Activated gamma-delta T cell (primary cell): Measurements from ENCODE around the gene MXI1.
"Not testable (repeated sequence)": the region's sequence is repeated elsewhere in the genome, so short reads cannot be mapped to it uniquely, and the experiment has no call there.

Experiments used
- DNase-seq: peaks from one replicate; lab custom pipeline; 2025; lab: John Stamatoyannopoulos, UW

Gene MXI1

GRCh38 chr10:110181911-110182310 is 25.5 kb upstream of the MXI1 start:
- DNase-seq = no peak

DNA sequence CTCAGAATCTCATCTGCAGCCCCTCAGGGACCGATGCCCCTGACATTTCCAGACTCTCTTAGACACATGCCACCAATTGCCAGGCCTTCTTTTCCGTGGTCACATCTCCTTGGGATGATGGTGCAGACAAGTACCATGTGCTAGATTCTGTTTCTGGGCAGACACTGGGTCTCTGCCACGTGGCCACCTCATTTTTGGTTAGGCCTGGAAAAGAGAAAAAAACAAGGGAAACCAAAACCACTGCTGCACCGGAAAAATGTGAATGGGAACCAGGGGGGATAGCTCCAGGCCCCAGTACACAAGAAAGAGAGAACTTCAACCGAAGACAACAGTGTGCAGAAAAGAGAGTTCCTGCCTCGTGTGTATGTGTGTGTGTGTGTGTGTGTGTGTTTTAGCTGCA is 23.0 kb upstream of the MXI1 start:
- no peak for DNase-seq

DNA sequence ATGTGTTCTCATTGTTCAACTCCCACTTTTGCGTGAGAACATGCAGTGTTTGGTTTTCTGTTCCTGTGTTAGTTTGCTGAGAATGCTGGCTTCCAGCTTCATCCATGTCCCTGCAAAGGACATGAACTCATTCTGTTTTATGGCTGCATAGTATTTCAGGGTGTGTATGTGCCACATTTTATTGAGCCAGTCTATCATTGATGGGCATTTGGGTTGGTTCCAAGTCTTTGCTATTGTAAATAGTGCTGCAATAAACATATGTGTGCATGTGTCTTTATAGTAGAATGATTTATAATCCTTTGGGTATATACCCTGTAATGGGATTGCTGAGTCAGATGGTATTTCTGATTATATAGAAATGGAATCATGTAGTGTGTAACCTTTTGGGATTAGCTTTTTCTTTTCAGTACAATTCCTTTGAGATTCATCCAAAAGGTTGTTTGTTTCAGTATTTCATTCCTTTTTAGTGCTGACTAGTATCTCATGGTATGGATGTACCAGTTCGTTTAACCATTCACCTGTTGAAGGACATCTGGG is 21.7 kb upstream of the MXI1 start:
- DNase-seq = not testable (repeated sequence)

GRCh38 chr10:110190170-110190569 is 17.2 kb upstream of the MXI1 start:
- DNase-seq = no peak

DNA sequence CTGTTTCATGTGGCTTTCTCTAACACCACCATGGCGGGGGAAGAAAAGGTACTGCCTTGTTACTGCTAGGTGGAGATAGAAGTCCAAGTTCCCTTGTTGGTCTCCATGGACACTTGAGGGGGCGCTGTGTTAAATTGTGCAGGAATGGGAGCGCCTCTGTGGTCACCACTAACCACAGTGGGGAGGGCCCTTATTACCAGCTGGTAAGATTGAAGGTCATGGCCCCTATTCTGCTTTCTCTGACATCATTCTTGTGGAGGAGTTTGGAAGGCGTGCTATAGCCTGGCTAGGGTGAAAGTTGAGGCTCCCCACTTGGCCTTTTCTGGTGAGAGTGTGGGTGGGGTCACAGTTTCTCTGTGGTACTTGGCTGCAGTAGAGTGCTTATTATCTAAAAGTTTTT is 14.9 kb upstream of the MXI1 start:
- DNase-seq = no peak

DNA sequence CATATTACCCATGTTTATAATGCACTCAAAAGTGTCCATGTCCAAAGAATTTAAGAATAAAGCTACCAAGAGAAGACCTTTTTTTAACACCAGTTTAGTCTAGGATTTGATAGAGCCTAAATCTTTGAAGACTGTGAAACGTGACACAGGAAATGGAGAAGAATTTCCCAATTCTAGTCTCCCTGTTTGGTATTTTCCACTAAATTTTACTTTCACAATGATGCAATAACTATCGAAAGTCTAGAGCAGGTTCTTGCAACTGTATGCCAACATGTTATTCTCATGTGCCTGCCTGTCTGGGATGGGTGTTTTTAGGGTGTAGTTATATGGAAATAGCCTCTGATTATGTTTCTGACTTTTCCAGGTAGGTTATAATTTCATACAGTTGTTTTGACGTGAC is 6.9 kb upstream of the MXI1 start:
- no peak for DNase-seq

DNA sequence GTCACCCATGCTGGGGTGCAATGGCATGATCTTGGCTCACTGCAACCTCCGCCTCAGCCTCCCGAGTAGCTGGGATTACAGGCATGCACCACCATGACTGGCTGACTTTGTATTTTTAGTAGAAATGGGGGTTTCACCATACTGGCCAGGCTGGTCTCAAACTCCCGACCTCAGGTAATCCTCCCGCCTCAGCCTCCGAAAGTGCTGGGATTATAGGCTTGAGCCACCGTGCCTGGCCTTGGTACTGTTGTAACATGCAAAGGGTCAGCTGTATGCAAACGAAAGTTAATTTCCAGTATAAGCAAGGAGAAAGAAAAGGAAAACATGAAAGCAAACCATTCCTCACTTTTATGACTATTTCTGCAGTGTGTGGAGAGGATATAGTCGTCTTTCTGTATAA is 6.4 kb upstream of the MXI1 start:
- not testable (repeated sequence) for DNase-seq

GRCh38 chr10:110203500-110204455 is 3.6 kb upstream of the MXI1 start:
- DNase-seq = no peak

GRCh38 chr10:110205051-110205675 is 2.2 kb upstream of the MXI1 start:
- DNase-seq = no peak

GRCh38 chr10:110207805-110208613 is 604 bp downstream of the MXI1 start:
- no peak for DNase-seq

GRCh38 chr10:110208614-110209453 is 1.4 kb downstream of the MXI1 start:
- no peak for DNase-seq

GRCh38 chr10:110209454-110209925 is 2.1 kb downstream of the MXI1 start:
- DNase-seq = peak; percentile 27

DNA sequence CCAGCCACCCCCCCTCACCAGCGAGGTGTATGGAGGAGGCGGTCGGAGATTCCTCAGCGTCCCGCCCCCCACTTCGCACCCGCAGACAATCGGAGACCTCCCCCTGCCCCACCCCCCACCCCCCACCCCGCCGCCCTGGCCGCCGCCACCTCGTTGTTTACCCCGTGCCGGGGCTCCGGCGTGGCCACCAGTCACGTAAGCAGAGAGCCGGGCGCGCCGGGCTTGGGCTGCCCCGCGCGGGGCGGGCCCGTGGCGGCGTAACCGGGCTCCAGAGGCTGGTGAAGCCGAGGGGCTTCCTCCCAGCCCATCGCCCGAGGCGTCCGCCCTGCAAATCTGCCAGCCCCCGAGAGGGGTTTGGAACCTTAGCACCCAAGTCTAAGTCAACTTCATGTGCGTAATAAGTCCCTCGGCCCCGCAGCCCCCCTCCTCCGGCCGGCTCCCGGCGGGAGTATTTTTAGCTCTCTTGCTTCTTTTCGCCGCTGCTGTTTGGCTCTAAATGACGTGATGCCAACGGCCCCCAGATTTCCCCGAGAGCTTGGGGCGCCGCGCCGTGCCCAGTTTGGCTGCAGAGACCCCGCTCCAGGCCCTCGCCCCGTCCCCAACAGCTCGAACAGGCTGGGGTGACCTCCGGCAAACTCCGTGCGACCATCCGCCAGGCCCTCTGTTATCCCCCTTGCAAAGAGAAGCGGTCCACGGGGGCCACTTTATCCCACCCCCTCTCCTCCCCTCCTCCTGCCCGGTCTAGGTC is 2.7 kb downstream of the MXI1 start:
- DNase-seq = peak; percentile 55

DNA sequence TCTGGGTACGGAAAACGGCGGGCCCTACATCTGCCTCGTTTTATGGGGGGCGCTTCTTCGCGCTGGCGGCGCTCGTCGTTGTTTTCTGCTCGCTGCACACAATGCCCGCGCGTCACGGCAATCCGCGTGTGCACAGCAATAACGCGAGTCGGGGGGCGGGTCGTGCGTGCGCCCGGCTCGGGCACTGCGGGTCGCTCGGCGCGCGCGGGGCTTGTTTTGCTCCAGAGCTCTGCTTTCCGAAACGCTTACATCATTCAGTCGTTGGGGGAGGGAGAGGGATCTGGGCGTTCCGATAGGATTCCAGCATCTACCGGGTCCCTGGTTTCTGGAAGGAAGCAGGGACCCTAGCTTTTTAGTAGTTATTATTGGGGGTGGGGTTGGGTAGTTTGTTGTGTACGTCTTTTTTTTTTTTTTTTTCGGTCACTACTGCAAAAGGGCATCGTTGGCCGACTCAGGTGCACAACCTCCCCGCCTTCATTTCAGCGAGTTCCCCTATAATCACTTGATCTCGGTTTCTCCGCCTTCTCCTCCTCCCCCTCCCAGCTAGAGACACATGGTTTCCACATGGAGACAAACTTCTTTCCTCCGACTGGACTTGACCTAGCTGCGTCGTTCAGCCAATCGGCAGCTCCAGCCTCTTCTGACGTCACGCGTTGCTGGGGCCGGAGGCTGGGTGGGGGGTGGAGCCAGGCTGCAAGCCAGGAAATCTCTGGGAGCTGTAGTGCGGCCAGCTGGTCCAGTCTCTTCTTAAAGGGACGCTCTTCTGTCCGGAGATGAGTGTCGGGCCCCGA is 3.5 kb downstream of the MXI1 start:
- peak; percentile 72 for DNase-seq

- DNase-seq = no peak
These were observed 4.0 kb downstream of the MXI1 start for GRCh38 chr10:110211465-110211843.

GRCh38 chr10:110212119-110213006 is 5.0 kb downstream of the MXI1 start:
- DNase-seq = no peak

GRCh38 chr10:110214371-110214826 is 7.0 kb downstream of the MXI1 start:
- no peak for DNase-seq
